ENCODE measurements around the gene MOGAT2. TPM values are rescaled to one million over a fixed set of nuclear protein-coding genes. Genes with fewer than 3 reads are reported as not detected.

The MOGAT2 gene
- under 1 TPM in 4 of 10 donors, not detected in 6; 0.13 to 0.35 (median 0.20) TPM for total RNA-seq
- polyA plus RNA-seq, result not detected
- long read RNA-seq, donor 1, result 0 reads
- long read RNA-seq, donor 2, result 0 reads
- long read RNA-seq, donor 3, result 0 reads

DNA sequence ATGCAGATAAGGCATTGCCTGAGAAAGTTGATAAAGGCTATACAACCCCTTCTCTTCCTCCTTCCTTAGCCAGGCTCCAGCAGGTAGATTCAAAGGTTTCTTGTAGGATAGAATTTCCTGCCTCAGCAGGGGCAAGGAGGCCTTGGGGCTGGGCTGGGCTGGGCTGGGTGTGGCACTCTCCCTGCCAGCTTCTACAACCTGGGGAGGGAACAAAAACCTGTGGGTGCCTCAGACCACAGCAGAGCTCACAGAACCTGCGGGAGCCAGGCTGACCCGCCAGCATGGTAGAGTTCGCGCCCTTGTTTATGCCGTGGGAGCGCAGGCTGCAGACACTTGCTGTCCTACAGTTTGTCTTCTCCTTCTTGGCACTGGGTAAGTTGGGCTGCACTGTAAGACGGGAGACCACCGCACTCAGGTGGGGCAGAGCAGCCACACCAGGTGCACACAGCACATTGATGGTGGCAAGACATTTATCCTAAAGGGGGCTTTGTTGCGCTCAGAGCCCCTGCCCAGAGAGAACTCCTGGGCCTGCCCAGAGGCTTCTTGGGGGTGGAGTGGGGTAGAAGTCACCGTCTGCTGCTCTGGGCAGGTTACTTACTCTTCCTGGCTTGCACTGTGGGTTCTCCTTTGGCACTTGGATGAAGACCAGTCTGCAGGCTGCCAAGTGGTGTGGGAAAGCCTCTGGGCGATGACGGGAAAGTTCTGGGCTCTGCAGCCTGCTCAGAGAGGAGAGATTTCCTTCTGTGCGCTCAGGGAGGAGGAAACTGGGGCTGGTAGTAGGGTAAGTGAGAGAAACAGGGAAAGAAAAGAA, at the start of gene MOGAT2:
MOGAT2 (plus strand) TSS at position 231 of the 811 bp plus-strand sequence; CDS start at position 282, 51 bp downstream.
- TF ChIP-seq, protein P1, sequence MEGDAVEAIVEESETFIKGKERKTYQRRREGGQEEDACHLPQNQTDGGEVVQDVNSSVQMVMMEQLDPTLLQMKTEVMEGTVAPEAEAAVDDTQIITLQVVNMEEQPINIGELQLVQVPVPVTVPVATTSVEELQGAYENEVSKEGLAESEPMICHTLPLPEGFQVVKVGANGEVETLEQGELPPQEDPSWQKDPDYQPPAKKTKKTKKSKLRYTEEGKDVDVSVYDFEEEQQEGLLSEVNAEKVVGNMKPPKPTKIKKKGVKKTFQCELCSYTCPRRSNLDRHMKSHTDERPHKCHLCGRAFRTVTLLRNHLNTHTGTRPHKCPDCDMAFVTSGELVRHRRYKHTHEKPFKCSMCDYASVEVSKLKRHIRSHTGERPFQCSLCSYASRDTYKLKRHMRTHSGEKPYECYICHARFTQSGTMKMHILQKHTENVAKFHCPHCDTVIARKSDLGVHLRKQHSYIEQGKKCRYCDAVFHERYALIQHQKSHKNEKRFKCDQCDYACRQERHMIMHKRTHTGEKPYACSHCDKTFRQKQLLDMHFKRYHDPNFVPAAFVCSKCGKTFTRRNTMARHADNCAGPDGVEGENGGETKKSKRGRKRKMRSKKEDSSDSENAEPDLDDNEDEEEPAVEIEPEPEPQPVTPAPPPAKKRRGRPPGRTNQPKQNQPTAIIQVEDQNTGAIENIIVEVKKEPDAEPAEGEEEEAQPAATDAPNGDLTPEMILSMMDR (IDR thresholded peaks at IDR 0.05), result no peak
- H3K4me1 ChIP-seq, result peaks cover 0 to 30% (median 0%) of the 10 kb centered on the region in 9 donors
- ATAC-seq, result peak; percentile 54 to 91 (median 73)
- WGBS, 2 donors, result 73 to 78% methylated on average over 13 of the region's 13 CpGs
- H3K27ac ChIP-seq, result no peak within 1 kb of the TSS
- H3K9me3 ChIP-seq, result no peaks in the 10 kb centered on the region
- DNase-seq, result no peak
- H3K27me3 ChIP-seq, result no peaks in the 10 kb centered on the region
- H3K36me3 ChIP-seq, result no peaks in the 10 kb centered on the region
- H3K4me3 ChIP-seq, result no peak within 1 kb of the TSS
- intact Hi-C loops (cut with DNase I), result loop anchor here in 2 of 10 donors (5.0 to 10.0 kb wide), 2 partner anchors 47 to 229 kb away; partner anchors contain the start of gene DGAT2 (in 2 of the 2)

DNA sequence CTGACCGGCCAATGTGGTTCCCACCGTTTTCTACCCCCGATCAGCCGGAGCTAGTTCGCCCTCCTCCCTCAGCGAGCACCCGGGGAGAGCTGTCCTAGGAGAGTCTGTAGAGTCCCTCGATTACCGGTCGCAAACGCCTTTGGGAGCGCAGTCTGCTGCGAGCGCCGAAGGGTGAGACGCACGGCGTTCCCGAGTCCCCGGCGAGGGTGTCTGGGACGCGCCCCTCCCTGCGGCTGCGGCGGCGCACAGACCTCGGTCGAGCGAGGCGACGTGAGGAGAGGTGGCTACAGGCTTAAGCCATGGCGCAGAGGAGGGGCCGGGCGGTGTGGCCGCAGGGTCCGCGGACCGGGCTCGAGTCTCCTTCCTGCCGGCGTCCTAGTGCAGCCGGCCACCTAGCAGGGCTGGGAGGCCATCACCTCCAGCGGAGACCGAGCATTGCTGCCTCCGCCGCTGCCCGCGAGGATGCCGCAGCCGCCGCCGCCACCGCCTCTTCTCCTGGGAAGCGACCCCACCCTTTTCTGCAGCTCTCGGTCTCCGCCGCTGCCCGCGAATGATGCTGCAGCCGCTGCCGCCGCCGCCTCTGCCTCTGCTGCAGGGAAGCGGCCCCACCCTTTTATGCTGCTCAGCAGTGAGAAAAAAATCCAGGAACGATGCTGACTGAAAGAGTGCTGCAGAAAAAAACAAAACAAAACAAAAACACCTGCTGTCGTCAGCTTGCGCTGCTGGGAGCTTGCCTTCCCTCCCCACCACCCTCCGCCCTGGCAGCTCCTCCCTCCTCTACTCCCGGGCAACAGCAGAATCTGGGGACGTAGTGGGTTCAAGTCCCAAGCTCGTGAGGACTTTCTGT, 49.0 kb upstream of the MOGAT2 start, which contains the start of gene MAP6:
MAP6 (minus strand) TSS at position 588 of the 847 bp plus-strand sequence. CDS start 669 bp downstream, outside the sequence.
- ATAC-seq (peak; percentile 41 to 76 (median 48)), DNase-seq (peak in 1 of 2 donors; percentile 41)
- peaks cover 0 to 84% (median 8%) of the 10 kb centered on the region in 7 donors for H3K27me3 ChIP-seq
- no peaks in the 10 kb centered on the region for H3K9me3 ChIP-seq
- H3K4me1 ChIP-seq, result peaks cover 9 to 19% (median 14%) of the 10 kb centered on the region in 9 donors
- WGBS, 2 donors, result 2% methylated on average over 69 to 72 of the region's 72 CpGs
- TF ChIP-seq, protein P1 (IDR thresholded peaks at IDR 0.05), result no peak
- peak within 1 kb of the TSS in 5 of 10 donors; percentile 23 to 64 (median 62) for H3K27ac ChIP-seq
- H3K36me3 ChIP-seq, result no peaks in the 10 kb centered on the region
- H3K4me3 ChIP-seq, result peak within 1 kb of the TSS; percentile 32 to 85 (median 63)
- intact Hi-C loops (cut with DNase I), result loop anchor here in 2 of 10 donors (5.0 kb wide), 2 partner anchors 116 to 121 kb away; no protein-coding TSS in a partner anchor

DNA sequence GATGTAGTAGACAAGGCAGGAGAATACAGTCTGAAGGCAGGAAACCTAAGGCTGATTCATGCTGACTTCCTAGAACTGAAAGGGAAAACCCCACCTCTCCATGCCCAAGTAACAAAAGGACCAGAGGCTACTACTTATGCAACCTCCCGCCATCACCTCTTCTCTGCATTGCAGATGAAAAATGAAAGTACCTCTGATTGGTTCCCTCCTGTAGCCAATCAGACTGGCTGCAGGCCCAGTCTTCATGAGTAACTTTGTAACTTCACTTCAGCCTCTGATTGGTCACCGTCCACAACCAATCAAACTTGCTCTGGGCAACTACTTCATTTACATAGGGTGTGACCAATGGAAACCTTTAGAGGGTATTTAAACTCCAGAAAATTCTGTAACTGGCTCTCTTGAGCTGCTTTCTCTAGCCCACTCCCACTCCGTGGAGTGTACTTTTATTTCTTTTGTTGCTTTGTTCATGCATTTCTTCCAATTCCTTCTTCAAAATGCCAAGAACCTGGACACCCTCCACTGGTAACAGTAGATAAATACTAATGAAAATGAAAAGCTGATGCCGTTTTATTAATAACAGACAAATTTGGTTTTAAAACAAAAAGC, 43.6 kb upstream of the MOGAT2 start:
- DNase-seq (no peak), ATAC-seq (no peak)
- TF ChIP-seq, protein P1 (IDR thresholded peaks at IDR 0.05), result no peak
- H3K36me3 ChIP-seq, result no peaks in the 10 kb centered on the region
- H3K9me3 ChIP-seq, result peaks cover 0 to 4% (median 0%) of the 10 kb centered on the region in 11 donors
- WGBS, 2 donors, result 93 to 94% methylated on average over 4 of the region's 4 CpGs
- intact Hi-C loops (cut with DNase I), result loop anchor here in 2 of 10 donors (1.0 to 10.0 kb wide), 2 partner anchors 44 to 129 kb away; no protein-coding TSS in a partner anchor
- no peak overlapping the region for H3K27ac ChIP-seq
- peaks cover 0 to 4% (median 0%) of the 10 kb centered on the region in 9 donors for H3K4me1 ChIP-seq
- peaks cover 0 to 36% (median 13%) of the 10 kb centered on the region in 7 donors for H3K27me3 ChIP-seq
- no peak overlapping the region for H3K4me3 ChIP-seq

All from heart right ventricle (tissue), 16 donors.